ENCODE data around the gene MMAB.

The MMAB gene

DNA sequence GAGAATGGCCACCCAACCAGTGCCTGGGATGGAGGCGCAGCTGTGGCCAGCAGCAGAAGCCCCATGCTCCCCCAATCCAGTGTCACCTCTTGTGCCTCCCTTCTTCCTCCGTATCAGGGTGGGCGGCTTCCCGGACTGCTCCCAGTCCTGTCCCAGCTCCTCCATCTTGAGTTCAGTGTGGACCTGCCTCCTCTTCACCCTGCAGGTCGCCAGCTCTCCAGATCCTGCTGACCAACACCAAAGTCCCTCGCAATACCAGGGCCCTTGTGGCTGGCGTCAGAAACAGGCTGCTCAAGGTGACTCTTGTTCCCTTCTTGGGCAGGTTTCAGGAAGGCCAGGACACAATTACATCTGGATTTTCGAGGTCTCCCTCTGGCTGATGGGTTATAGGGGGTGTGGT is 17.3 kb upstream of the MMAB start:
- Histone ChIP-seq H3K9ac (ENCODE audit: insufficient read length, low read depth) (no peak overlapping the region), H3K9me3 (ENCODE audit: insufficient read depth, low read length) (no peaks in the 10 kb centered on the region), H3K27me3 (ENCODE audit: insufficient read depth, insufficient read length) (no peaks in the 10 kb centered on the region), H3K4me1 (ENCODE audit: insufficient read depth, insufficient read length) (no peaks in the 10 kb centered on the region), H3K4me3 (ENCODE audit: insufficient read length, low read depth) (no peak overlapping the region), H3K36me3 (ENCODE audit: insufficient read depth, insufficient read length, low read length) (peaks cover 62% of the 10 kb centered on the region)
- TF ChIP-seq SUZ12 (IDR thresholded peaks at IDR 0.05; ENCODE audit: extremely low read depth, insufficient read depth, insufficient read length): no peak
- TF ChIP-seq YY1 (IDR thresholded peaks at IDR 0.05; ENCODE audit: insufficient read depth, insufficient read length): no peak
- TF ChIP-seq ZNF274 (IDR thresholded peaks at IDR 0.05; ENCODE audit: low read depth, low read length): no peak
- DNase-seq (ENCODE audit: low read depth, low spot score): no peak

DNA sequence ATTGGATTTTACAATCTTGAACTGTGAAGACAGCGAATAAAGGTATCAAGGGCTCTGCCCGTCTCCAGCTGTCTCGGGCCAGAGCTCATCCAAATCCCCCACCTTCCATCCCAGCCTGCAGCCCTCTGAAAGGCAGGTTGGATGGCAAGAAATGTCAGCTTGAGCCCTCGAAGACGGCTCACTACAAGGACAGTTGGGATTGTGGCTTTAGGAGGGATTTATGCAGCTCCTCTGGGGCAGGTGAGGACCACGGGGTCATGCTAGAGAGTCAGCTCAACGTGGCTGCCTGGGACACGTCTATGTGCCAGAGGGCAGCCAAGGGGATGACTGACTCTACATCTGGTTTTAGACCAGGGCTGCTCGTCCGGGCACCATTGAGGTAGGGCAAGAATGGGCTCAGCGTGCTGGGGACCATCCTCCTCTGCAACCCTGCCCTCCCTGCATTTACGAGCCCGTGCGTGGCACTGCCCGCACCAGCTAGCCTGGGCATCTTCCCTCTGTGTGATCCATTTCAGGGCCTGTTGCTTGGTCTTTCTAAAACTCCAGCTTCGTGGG is 16.5 kb upstream of the MMAB start:
- no peaks in the 10 kb centered on the region for H3K4me1 ChIP-seq (ENCODE audit: insufficient read depth, insufficient read length)
- DNase-seq (ENCODE audit: low read depth, low spot score): no peak
- no peak overlapping the region for H3K4me3 ChIP-seq (ENCODE audit: insufficient read length, low read depth)
- no peaks in the 10 kb centered on the region for H3K27me3 ChIP-seq (ENCODE audit: insufficient read depth, insufficient read length)
- no peak for TF ChIP-seq ZNF274 (IDR thresholded peaks at IDR 0.05; ENCODE audit: low read depth, low read length)
- peaks cover 65% of the 10 kb centered on the region for H3K36me3 ChIP-seq (ENCODE audit: insufficient read depth, insufficient read length, low read length)
- no peaks in the 10 kb centered on the region for H3K9me3 ChIP-seq (ENCODE audit: insufficient read depth, low read length)
- no peak overlapping the region for H3K9ac ChIP-seq (ENCODE audit: insufficient read length, low read depth)

- Histone ChIP-seq H3K9ac (ENCODE audit: insufficient read length, low read depth) (no peak overlapping the region), H3K27me3 (ENCODE audit: insufficient read depth, insufficient read length) (no peaks in the 10 kb centered on the region), H3K9me3 (ENCODE audit: insufficient read depth, low read length) (no peaks in the 10 kb centered on the region), H3K4me1 (ENCODE audit: insufficient read depth, insufficient read length) (no peaks in the 10 kb centered on the region), H3K36me3 (ENCODE audit: insufficient read depth, insufficient read length, low read length) (peaks cover 62% of the 10 kb centered on the region), H3K4me3 (ENCODE audit: insufficient read length, low read depth) (no peak overlapping the region)
- TF ChIP-seq YY1 (IDR thresholded peaks at IDR 0.05; ENCODE audit: insufficient read depth, insufficient read length) (no peak), ZNF274 (IDR thresholded peaks at IDR 0.05; ENCODE audit: low read depth, low read length) (no peak), SUZ12 (IDR thresholded peaks at IDR 0.05; ENCODE audit: extremely low read depth, insufficient read depth, insufficient read length) (no peak)
- DNase-seq (ENCODE audit: low read depth, low spot score): no peak
Measured at GRCh38 chr12:109589240-109589590, 15.9 kb upstream of the MMAB start.

DNA sequence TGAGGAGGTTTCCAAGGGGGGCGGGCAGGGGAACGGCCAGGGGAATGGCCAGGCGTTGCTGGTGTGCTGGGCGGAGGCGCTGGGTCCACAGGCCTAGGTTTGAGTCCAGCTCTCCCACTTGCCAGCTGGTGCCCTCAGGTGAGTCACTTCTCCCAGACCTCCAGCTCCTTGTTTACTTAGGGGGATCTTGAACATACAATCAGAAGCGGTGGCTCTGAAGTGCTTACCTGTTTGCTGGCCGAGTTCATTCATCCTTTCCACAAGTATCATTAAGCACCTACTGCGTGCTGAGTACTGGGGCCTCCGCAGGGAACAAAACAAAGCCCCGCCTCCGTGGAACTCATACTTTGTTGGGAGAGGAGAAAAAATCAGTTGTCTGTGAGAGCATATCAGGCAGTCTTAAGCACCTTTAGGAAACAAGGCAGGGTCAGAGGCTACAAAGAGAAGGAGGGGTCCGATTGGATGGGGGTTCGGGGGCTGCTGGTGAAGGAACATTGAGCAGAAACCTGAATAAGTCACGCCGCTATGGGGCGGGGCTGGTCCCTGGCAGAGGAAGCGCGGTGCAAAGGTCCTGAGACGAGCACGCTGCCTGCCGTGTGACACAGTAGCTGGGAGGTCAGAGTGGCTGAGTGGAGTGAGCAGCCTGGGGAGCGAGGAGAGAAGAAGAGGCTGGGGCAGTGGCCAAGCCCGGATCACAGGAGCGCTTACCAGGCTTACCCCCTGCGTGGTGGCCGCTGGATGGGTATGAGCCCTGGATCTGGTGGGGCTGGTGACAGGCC is 15.3 kb upstream of the MMAB start:
- H3K36me3 ChIP-seq (ENCODE audit: insufficient read depth, insufficient read length, low read length): peaks cover 63% of the 10 kb centered on the region
- H3K9me3 ChIP-seq (ENCODE audit: insufficient read depth, low read length): no peaks in the 10 kb centered on the region
- H3K4me1 ChIP-seq (ENCODE audit: insufficient read depth, insufficient read length): no peaks in the 10 kb centered on the region
- H3K4me3 ChIP-seq (ENCODE audit: insufficient read length, low read depth): no peak overlapping the region
- no peak overlapping the region for H3K9ac ChIP-seq (ENCODE audit: insufficient read length, low read depth)
- no peak for TF ChIP-seq ZNF274 (IDR thresholded peaks at IDR 0.05; ENCODE audit: low read depth, low read length)
- no peak for TF ChIP-seq YY1 (IDR thresholded peaks at IDR 0.05; ENCODE audit: insufficient read depth, insufficient read length)
- no peak for TF ChIP-seq SUZ12 (IDR thresholded peaks at IDR 0.05; ENCODE audit: extremely low read depth, insufficient read depth, insufficient read length)
- H3K27me3 ChIP-seq (ENCODE audit: insufficient read depth, insufficient read length): no peaks in the 10 kb centered on the region
- no peak for DNase-seq (ENCODE audit: low read depth, low spot score)

DNA sequence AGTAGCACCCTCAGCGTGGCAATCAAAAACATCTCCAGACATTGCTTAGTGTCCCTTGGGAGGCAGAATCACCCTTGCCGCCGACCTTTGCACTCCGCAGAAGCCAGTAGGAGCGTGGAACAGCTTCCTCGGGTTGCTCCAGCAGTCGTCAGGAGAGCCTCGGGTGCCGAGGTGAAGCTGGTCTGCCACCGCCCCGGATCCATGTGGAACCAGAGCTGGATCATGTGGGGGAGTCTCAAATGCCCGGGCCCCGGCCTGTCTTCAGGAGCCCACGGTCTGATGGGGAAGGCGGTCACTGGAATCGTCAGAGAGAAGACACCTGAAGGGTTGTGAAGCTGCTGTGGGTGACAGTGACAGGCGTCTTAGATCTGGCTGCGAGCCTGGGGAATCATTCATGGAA is 14.6 kb upstream of the MMAB start:
- peaks cover 59% of the 10 kb centered on the region for H3K36me3 ChIP-seq (ENCODE audit: insufficient read depth, insufficient read length, low read length)

DNA sequence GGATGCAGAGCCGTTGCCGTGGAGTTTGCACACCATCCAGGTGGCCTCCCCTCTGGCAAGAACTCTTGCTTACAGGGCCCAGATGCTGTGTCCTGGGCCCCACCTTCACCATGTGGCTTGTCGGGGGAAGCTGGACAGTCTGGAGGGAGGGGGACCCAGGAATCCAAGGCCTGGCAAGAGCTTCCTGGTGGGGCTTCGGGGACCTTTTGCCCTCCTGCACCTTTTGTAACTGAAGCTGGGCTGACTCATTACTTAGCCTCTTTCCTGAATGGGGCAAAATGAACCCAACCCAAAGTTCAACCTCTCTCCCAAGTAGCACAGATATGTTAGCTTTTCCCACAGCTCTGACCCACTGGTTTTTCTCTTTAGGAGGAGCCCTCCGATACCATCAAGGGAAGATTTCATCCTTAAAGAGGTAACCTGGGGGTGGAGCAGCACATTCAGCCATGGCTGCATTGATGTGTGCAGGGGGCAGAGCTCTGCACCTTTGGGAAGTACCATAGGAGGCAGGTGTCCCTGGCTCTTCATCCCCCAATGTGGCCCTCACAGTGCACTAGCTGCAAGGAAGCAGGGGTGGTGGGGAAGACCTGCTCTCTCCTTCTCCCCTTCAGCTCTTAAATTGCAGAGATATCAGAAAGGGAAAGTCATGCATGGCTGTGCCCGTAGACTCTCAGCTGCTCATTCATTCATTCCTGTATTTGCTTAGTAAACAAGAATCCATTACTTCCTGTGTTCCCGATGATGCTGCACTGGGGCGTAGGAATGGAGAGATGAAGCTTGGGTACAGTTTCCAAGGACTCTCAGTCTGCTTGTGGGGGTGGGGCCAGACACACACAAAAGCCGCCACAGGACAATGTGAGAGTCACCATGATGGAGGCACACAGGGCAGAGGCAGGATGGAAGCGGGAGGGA is 13.3 kb upstream of the MMAB start:
- H3K36me3 ChIP-seq (ENCODE audit: insufficient read depth, insufficient read length, low read length): peaks cover 54% of the 10 kb centered on the region
- no peak overlapping the region for H3K4me3 ChIP-seq (ENCODE audit: insufficient read length, low read depth)
- H3K9ac ChIP-seq (ENCODE audit: insufficient read length, low read depth): no peak overlapping the region
- no peak for TF ChIP-seq YY1 (IDR thresholded peaks at IDR 0.05; ENCODE audit: insufficient read depth, insufficient read length)
- no peak for TF ChIP-seq ZNF274 (IDR thresholded peaks at IDR 0.05; ENCODE audit: low read depth, low read length)
- no peak for TF ChIP-seq SUZ12 (IDR thresholded peaks at IDR 0.05; ENCODE audit: extremely low read depth, insufficient read depth, insufficient read length)
- no peaks in the 10 kb centered on the region for H3K9me3 ChIP-seq (ENCODE audit: insufficient read depth, low read length)
- peaks cover under 1% of the 10 kb centered on the region for H3K4me1 ChIP-seq (ENCODE audit: insufficient read depth, insufficient read length)
- H3K27me3 ChIP-seq (ENCODE audit: insufficient read depth, insufficient read length): no peaks in the 10 kb centered on the region
- DNase-seq (ENCODE audit: low read depth, low spot score): no peak

More for the DNA sequence above, 14.6 kb upstream of the MMAB start:
- TF ChIP-seq SUZ12 (IDR thresholded peaks at IDR 0.05; ENCODE audit: extremely low read depth, insufficient read depth, insufficient read length): no peak
- TF ChIP-seq ZNF274 (IDR thresholded peaks at IDR 0.05; ENCODE audit: low read depth, low read length): no peak
- TF ChIP-seq YY1 (IDR thresholded peaks at IDR 0.05; ENCODE audit: insufficient read depth, insufficient read length): no peak
- no peak overlapping the region for H3K4me3 ChIP-seq (ENCODE audit: insufficient read length, low read depth)
- no peaks in the 10 kb centered on the region for H3K4me1 ChIP-seq (ENCODE audit: insufficient read depth, insufficient read length)
- H3K27me3 ChIP-seq (ENCODE audit: insufficient read depth, insufficient read length): no peaks in the 10 kb centered on the region
- no peak overlapping the region for H3K9ac ChIP-seq (ENCODE audit: insufficient read length, low read depth)
- DNase-seq (ENCODE audit: low read depth, low spot score): no peak
- no peaks in the 10 kb centered on the region for H3K9me3 ChIP-seq (ENCODE audit: insufficient read depth, low read length)

DNA sequence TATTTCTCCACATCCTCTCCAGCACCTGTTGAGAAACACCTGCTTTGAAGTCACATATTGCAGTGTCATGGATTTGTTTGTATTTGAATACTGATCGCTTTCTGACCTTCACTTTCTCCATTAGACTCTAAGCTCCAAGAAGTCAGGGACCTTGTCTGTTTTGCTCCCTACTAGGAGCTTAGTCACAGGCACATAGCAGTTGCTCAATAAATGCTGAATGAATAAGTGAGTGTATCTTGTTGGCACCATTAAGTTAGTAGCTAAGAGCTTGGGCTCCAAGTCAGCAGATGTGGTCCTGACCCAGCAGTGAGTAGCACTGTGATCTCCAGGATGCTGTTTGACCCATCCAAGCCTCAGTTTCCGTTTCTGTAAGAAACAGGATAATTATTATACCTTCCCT is 10.4 kb upstream of the MMAB start:
- Histone ChIP-seq H3K9me3 (ENCODE audit: insufficient read depth, low read length) (no peaks in the 10 kb centered on the region), H3K9ac (ENCODE audit: insufficient read length, low read depth) (no peak overlapping the region), H3K4me3 (ENCODE audit: insufficient read length, low read depth) (no peak overlapping the region), H3K27me3 (ENCODE audit: insufficient read depth, insufficient read length) (no peaks in the 10 kb centered on the region), H3K36me3 (ENCODE audit: insufficient read depth, insufficient read length, low read length) (peaks cover 68% of the 10 kb centered on the region), H3K4me1 (ENCODE audit: insufficient read depth, insufficient read length) (peaks cover 6% of the 10 kb centered on the region)
- TF ChIP-seq YY1 (IDR thresholded peaks at IDR 0.05; ENCODE audit: insufficient read depth, insufficient read length) (no peak), ZNF274 (IDR thresholded peaks at IDR 0.05; ENCODE audit: low read depth, low read length) (no peak)
- no peak for DNase-seq (ENCODE audit: low read depth, low spot score)
